NB4 (cell line): ENCODE measurements around the gene PCDH18.

ENCODE experiments used
- DNase-seq: peaks from one replicate; pipeline ENCODE4 v3.0.0; 2010; ENCODE audit warnings: low read depth
- H3K4me3 ChIP-seq: one replicate; pipeline ENCODE4 v1.5.1; 2011; ENCODE audit warnings: mild to moderate bottlenecking, low read depth, low read length, moderate library complexity
- MYC ChIP-seq: IDR thresholded peaks from 2 replicates; pipeline ENCODE4 v1.6.1; 2011; ENCODE audit warnings: low read depth, low read length
- POLR2A ChIP-seq: IDR thresholded peaks from 2 replicates; pipeline ENCODE4 v1.6.1; 2011; ENCODE audit warnings: mild to moderate bottlenecking; ENCODE audit not compliant: insufficient read length; ENCODE audit errors: extremely low read depth
- TF ChIP-seq, protein P1 (sequence below): IDR thresholded peaks from one replicate; pipeline ENCODE4 v1.5.1; 2012; ENCODE audit warnings: low read depth, low read length
- TF ChIP-seq, protein P2 (sequence below): IDR thresholded peaks from 2 replicates; pipeline ENCODE4 v1.6.1; 2011; ENCODE audit warnings: low read depth, low read length

The PCDH18 gene

DNA sequence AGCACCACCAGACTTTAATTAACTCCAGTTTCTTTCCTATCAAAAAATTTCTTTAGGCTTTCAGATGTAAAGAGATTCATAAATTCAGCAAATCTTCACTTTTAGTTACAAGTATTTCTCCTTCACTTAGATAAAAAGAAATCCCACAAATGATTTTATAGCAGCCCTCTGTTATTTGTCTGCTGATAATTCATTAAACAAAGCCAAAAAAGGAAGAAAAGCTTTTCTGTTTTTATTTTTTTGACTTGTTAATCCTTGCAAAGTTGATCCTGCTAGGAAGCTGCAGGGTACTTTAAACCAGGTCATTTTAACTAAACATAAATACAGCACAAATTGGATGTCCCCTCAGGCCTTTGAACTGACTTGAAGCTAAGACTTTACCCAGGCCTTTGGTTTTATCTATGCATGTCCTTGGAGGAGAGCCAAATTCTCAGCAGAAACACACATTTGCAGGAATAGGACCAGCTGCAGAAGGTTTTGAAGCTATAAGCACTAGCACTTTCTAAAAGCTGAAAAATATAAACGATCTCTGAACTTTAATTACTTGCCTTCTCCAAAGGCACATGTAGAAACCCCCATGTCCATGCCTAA, 57.5 kb downstream of the PCDH18 start:
- TF ChIP-seq, protein P1, sequence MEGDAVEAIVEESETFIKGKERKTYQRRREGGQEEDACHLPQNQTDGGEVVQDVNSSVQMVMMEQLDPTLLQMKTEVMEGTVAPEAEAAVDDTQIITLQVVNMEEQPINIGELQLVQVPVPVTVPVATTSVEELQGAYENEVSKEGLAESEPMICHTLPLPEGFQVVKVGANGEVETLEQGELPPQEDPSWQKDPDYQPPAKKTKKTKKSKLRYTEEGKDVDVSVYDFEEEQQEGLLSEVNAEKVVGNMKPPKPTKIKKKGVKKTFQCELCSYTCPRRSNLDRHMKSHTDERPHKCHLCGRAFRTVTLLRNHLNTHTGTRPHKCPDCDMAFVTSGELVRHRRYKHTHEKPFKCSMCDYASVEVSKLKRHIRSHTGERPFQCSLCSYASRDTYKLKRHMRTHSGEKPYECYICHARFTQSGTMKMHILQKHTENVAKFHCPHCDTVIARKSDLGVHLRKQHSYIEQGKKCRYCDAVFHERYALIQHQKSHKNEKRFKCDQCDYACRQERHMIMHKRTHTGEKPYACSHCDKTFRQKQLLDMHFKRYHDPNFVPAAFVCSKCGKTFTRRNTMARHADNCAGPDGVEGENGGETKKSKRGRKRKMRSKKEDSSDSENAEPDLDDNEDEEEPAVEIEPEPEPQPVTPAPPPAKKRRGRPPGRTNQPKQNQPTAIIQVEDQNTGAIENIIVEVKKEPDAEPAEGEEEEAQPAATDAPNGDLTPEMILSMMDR: no peak
- TF ChIP-seq, protein P2, sequence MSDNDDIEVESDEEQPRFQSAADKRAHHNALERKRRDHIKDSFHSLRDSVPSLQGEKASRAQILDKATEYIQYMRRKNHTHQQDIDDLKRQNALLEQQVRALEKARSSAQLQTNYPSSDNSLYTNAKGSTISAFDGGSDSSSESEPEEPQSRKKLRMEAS: no peak
- TF ChIP-seq MYC (no peak), POLR2A (no peak)
- DNase-seq: no peak
- no peak overlapping the region for H3K4me3 ChIP-seq

DNA sequence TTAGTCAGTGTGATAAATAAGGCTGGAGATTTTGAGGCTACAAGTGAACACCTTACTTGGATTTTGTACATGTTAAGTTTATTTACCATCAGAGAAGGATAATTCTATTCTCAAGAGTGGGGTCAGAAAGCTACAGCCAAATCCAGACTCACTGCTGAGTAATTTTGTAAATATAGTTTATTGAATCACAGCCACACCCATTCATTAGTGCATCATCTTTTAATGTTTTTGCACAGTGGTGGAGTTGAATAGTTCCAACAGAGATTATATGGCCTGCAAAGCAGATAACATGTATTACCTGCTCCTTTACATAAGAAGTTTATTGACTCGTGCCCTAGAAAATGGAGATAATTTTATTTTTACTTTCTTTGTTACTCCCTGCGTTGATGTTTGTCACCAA, 60.4 kb downstream of the PCDH18 start:
- no peak overlapping the region for H3K4me3 ChIP-seq
- DNase-seq: no peak
- TF ChIP-seq, protein P1: no peak
- TF ChIP-seq, protein P2: no peak
- TF ChIP-seq POLR2A (no peak), MYC (no peak)

DNA sequence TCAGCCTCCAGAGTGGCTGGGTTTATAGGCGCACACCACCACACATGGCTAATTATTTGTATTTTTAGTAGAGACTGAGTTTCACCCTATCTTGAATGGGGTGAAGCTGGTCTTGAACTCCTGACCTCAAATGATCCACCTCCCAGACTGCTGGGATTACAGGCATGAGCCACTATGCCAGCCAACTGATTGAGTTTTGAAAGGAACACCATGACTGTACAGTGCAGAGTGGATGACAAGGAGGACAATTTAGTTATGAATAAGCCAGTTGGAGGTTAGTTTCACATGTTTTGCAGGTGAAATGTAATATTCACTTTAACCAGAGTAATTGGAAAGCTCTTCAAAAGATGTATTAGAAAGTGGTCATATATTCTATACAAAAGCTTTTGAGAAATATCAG, 60.8 kb downstream of the PCDH18 start:
- DNase-seq: no peak
- H3K4me3 ChIP-seq: no peak overlapping the region
- TF ChIP-seq, protein P2: no peak
- TF ChIP-seq, protein P1: no peak
- no peak for TF ChIP-seq MYC
- no peak for TF ChIP-seq POLR2A

DNA sequence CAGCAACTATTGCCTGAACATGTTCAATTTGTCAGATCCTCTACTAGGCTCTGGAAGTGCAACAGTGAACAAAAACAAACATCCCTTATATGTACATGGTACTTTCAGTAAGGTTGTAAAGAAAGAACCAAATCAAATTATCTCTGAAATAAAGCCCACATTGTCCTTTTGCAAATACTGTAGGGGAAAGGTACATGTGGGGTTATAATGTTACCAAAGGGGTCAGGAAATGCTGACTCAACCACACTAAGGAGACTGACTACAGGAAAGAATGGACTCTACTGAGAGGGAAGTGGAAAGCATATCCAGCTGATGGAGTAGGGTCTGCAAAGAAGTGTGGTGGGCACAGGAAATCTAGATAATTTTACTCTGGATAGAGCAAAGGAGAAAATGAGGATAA, 61.5 kb downstream of the PCDH18 start:
- TF ChIP-seq, protein P1: no peak
- TF ChIP-seq, protein P2: no peak
- TF ChIP-seq MYC: no peak
- TF ChIP-seq POLR2A: no peak

More for the DNA sequence above, 61.5 kb downstream of the PCDH18 start:
- DNase-seq: no peak
- H3K4me3 ChIP-seq: no peak overlapping the region
